Left lung (tissue), 10 donors: ENCODE measurements around the gene FUT8. TPM values are rescaled to one million over a fixed set of nuclear protein-coding genes. Genes with fewer than 3 reads are reported as not detected.

Source experiments
- ATAC-seq: fragments of 200-7000 bp; cut with Tn5 transposase; one replicate; pipeline ENCODE4 v1.9.1; 2020; ENCODE audit warnings: moderate library complexity
- DNase-seq, 4 donors: peaks; one replicate each; pipeline ENCODE4 v3.0.0-alpha.2; 2013 to 2020
- H3K27ac ChIP-seq, 2 donors: fragments of 200-600 bp; sonication (generic) in 1 of 2; one replicate each; pipeline versions ENCODE4 v1.5.0 to v1.8.0; 2020 to 2021
- H3K27me3 ChIP-seq, 2 donors: fragments of 200-600 bp; sonication (generic) in 1 of 2; one replicate each; pipeline versions ENCODE4 v1.5.0 to v1.8.0; 2020 to 2021
- H3K36me3 ChIP-seq, 2 donors: fragments of 200-600 bp; sonication (generic) in 1 of 2; one replicate each; pipeline versions ENCODE4 v1.5.0 to v1.8.0; 2020 to 2021
- H3K4me1 ChIP-seq, 2 donors: fragments of 200-600 bp; one replicate each; pipeline ENCODE4 v1.8.0; 2021
- H3K4me3 ChIP-seq, 2 donors: fragments of 200-600 bp; sonication (generic) in 1 of 2; one replicate each; pipeline versions ENCODE4 v1.5.0 to v1.8.0; 2020 to 2021; ENCODE audit warnings: mild to moderate bottlenecking in 1 of 2
- H3K9me3 ChIP-seq, 2 donors: fragments of 200-600 bp; sonication (generic) in 1 of 2; one replicate each; pipeline versions ENCODE4 v1.5.0 to v1.8.0; 2020 to 2021
- CTCF ChIP-seq, 2 donors: fragments of 200-600 bp; sonication (generic) in 1 of 2; IDR thresholded peaks; one replicate each; pipeline versions ENCODE4 v1.5.0 to v1.8.0; 2021; ENCODE audit warnings: antibody characterized with exemption in 2 of 2
- intact Hi-C, 2 donors: fragments of 100-400 bp; cut with DNase I; formaldehyde crosslinking; loops; one replicate each; pipeline versions ENCODE4 v1.11.2 to v1.14.2; 2022
- polyA plus RNA-seq, 6 donors: library from polyadenylated mRNA; unstranded; fragments of 120-200 nt; gene quantifications; one replicate each; pipeline ENCODE4 v1.2.1, GENCODE V29; 2013; ENCODE audit not compliant: insufficient read length in 6 of 6
- total RNA-seq, 2 donors: library from RNA; stranded (reverse); fragmentation: NEBNext Ultra II Directional; extraction: Animal tissue kit (Norgen Biotek cat#: 25700); gene quantifications; one replicate each; pipeline ENCODE4 v1.2.1, GENCODE V29; 2021
- donor health status: DM: no; HTN: yes; CAD: no.
- donor health status: DM: no; HTN: no; CAD: no.

The FUT8 gene
- total and polyA plus RNA-seq, 8 donors, result 28.7 to 41.1 (median 33.9) TPM

- H3K9me3 ChIP-seq, result no peaks in the 10 kb centered on the region
- H3K36me3 ChIP-seq, result no peaks in the 10 kb centered on the region
- H3K4me1 ChIP-seq, result no peaks in the 10 kb centered on the region
- no peak for TF ChIP-seq CTCF (IDR thresholded peaks at IDR 0.05)
- DNase-seq (no peak), ATAC-seq (no peak)
- no peak overlapping the region for H3K27ac ChIP-seq
- H3K4me3 ChIP-seq, result no peak overlapping the region
- intact Hi-C loops, result no loop called here
- no peaks in the 10 kb centered on the region for H3K27me3 ChIP-seq
These were observed 25.4 kb upstream of the FUT8 start for GRCh38 chr14:65387171-65387570.

GRCh38 chr14:65387628-65388027, 24.9 kb upstream of the FUT8 start:
- DNase-seq, result no peak

GRCh38 chr14:65392296-65392695, 20.2 kb upstream of the FUT8 start:
- Histone ChIP-seq H3K36me3 (no peaks in the 10 kb centered on the region), H3K4me1 (no peaks in the 10 kb centered on the region), H3K9me3 (peaks cover 0 to 20% of the 10 kb centered on the region in 2 donors), H3K27me3 (no peaks in the 10 kb centered on the region), H3K27ac (no peak overlapping the region), H3K4me3 (no peak overlapping the region)
- intact Hi-C loops, result no loop called here
- DNase-seq (no peak), ATAC-seq (no peak)
- TF ChIP-seq CTCF (IDR thresholded peaks at IDR 0.05), result no peak

More at GRCh38 chr14:65387628-65388027, 24.9 kb upstream of the FUT8 start:
- Histone ChIP-seq H3K4me3 (no peak overlapping the region), H3K36me3 (no peaks in the 10 kb centered on the region), H3K9me3 (no peaks in the 10 kb centered on the region), H3K27ac (no peak overlapping the region), H3K27me3 (no peaks in the 10 kb centered on the region), H3K4me1 (no peaks in the 10 kb centered on the region)
- TF ChIP-seq CTCF (IDR thresholded peaks at IDR 0.05), result no peak
- ATAC-seq, result no peak
- intact Hi-C loops, result no loop called here

GRCh38 chr14:65396082-65396910, 16.2 kb upstream of the FUT8 start:
- intact Hi-C loops, result no loop called here

More at GRCh38 chr14:65396082-65396910, 16.2 kb upstream of the FUT8 start:
- ATAC-seq (no peak), DNase-seq (no peak)
- TF ChIP-seq CTCF (IDR thresholded peaks at IDR 0.05), result no peak
- H3K9me3 ChIP-seq, result peaks cover 0 to 20% of the 10 kb centered on the region in 2 donors
- no peaks in the 10 kb centered on the region for H3K27me3 ChIP-seq
- H3K4me3 ChIP-seq, result no peak overlapping the region
- H3K36me3 ChIP-seq, result no peaks in the 10 kb centered on the region
- H3K4me1 ChIP-seq, result no peaks in the 10 kb centered on the region
- no peak overlapping the region for H3K27ac ChIP-seq
